Hematopoietic multipotent progenitor cell treated with erythropoietin and hydrocortisone succinate and interleukin-3 and kit ligand, for 15 days (in vitro differentiated cells): ENCODE data around the gene RCOR3.
"Not testable (repeated sequence)": the region's sequence is repeated elsewhere in the genome, so short reads cannot be mapped to it uniquely, and the experiment has no call there.

ENCODE experiments used
- DNase-seq: peaks from one replicate; pipeline ENCODE4 v3.0.0-alpha.2; 2015; ENCODE audit warnings: low spot score

The RCOR3 gene

GRCh38 chr1:211258756-211259637, at the start of gene RCOR3:
Gene RCOR3, plus strand, starts transcription at chr1:211259366. Its CDS starts 195 bp downstream, at chr1:211259561.
- peak; percentile 92 for DNase-seq

DNA sequence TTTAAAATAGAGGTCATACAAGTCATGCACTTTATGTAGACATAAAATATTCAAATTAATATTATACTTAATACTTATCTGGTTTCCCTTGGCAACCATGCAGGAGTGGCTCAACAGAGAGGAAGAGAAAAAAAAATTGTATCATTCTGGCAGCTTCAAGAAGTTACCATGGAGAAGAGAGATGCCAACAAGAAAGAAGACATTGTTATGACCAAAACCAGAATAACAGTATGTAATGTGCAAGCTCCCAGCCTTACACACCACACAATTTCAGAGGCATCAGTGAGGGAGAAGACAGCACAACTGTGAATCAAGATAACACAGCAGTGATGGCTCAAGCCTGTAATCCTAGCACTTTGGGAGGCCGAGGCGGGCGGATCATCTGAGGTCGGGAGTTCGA, 49.1 kb upstream of the RCOR3 start:
- DNase-seq = no peak

DNA sequence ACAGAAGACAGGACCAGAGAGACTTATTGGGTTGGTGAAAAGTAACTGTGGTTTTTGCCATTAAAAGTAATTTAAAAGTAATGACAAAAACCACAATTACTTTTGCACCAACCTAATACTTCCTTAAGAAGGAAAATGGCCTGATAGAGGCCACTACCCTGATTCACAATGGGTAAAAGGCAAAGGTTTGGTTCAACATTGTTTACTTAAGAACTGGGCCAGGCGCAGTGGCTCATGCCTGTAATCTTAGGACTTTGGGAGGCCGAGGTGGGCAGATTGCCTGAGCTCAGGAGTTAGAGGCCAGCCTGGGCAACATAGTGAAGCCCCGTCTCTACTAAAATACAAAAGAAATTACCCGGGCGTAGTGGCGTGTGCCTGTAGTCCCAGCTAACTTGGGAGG, 48.2 kb upstream of the RCOR3 start:
- DNase-seq = no peak

DNA sequence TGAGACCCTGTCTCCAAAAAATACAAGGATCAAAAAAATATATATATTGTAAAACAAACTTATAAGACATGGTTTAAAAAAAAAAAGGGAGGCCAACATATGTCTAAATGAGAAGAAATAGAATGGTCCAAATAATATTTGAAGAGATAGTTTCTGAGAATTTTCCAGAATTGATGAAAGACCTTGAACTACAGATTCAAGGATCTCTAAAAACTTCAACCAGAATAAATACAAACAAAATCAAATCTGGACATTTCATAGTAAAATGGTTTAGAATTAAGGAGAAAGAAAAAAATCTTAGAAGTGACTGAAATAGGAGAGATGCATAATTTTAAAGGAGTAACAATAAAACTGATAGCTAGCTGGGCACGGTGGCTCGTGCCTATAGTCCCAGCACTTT, 45.5 kb upstream of the RCOR3 start:
- DNase-seq = no peak

DNA sequence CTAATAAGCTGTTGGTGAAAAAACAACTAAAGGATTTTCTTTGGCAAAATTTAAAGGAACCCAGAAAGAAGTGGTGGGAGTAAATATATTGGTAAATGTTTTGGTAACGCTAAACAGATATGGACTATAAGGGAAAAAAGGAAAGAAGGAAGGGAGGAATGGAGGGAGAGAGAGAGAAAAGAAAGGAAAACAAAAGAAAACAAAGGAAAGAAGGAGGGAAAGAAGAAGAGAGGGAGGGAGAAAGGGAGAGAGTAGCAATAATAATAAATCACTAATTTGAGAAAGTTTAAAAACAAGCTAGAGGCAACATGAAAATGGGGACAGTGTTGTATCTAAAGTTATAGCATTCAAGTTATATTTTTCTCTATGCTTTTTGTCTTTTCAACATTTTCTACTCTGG, 43.6 kb upstream of the RCOR3 start:
- DNase-seq = no peak

GRCh38 chr1:211217392-211217791, 41.8 kb upstream of the RCOR3 start:
- DNase-seq = no peak

DNA sequence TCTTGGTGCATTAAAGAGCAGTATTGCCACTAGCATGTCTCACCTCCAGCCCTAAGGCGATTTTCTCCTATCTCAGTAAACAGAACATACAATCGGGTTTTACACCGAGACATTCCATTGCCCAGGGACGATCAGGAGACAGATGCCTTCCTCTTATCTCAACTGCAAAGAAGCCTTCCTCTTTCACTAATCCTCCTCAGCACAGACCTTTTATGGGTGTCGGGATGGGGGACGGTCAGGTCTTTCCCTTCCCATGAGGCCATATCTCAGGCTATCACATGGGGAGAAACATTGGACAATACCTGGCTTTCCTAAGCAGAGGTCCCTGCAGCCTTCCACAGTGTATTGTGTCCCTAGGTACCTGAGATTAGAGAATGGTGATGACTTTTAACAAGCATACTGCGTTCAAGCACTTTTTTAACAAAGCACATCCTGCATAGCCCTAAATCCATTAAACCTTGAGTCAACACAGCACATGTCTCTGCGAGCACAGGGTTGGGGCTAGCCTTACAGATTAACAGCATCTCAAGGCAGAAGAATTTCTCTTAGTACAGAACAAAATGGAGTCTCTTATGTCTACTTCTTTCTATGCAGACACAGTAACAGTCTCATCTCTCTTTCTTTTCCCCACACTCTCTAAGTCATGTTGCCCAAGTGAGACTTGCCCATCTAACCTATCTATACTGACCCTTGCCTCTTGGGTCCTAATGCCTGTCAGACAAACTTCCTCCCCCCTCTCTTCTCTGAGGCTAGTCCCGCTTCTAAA, 36.5 kb upstream of the RCOR3 start:
- DNase-seq = not testable (repeated sequence)

- not testable (repeated sequence) for DNase-seq
Observed at GRCh38 chr1:211228573-211229364, 30.4 kb upstream of the RCOR3 start.

DNA sequence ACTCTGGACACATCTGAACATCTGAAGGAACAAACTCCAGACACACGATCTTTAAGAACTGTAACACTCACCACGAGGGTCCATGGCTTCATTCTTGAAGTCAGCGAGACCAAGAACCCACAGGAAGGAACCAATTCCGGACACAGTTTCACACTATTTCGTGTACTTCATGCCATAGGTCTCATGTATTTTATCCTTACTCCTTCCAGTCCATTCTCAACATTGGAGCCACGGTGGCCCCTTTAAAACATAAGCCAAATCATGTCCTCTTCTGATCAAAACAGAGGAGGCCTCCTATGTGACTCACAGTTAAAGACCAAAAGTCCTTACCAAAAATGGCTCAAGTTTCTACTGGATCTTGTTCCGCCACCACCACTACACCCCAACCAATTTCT, 29.8 kb upstream of the RCOR3 start:
- no peak for DNase-seq

GRCh38 chr1:211231873-211232272, 27.3 kb upstream of the RCOR3 start:
- DNase-seq = no peak

GRCh38 chr1:211236633-211237320, 22.4 kb upstream of the RCOR3 start:
- no peak for DNase-seq

- DNase-seq = no peak
Observed at GRCh38 chr1:211237579-211237978, 21.6 kb upstream of the RCOR3 start.

GRCh38 chr1:211240567-211240966, 18.6 kb upstream of the RCOR3 start:
- DNase-seq = not testable (repeated sequence)

GRCh38 chr1:211241071-211241470, 18.1 kb upstream of the RCOR3 start:
- no peak for DNase-seq

DNA sequence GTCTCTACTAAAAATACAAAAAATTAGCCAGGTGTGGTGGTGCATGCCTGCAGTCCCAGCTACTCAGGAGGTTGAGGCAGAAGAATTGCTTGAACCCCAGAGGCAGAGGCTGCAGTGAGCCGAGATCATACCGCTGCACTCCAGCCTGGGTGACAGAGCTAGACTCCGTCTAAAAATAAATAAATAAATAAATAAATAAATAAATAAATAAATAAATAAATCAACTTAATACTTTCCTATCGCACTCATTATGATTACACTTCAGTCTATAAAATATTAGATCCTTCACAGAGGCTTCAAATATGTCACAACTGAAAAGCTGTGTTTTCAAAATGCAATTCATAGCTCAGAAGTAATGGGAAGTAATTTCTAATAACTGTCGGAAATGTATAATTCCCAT, 15.5 kb upstream of the RCOR3 start:
- not testable (repeated sequence) for DNase-seq

DNA sequence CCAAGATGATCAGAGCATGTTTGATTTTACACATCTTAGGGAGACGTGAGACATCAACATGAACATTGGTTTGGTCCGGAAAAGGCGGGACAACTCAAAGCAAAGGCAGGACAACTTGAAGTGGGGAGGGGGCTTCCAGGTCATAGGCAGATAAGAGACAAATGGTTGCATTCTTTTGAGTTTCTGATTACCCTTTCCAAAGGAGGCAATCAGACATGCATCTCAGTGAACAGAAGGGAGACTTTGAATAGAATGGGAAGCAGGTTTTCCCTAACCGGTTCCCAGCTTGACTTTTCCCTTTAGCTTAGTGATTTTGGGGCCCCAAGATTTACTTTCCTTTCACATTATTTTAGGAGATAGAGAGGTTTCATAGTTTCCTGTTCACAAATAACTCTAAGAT, 12.6 kb upstream of the RCOR3 start:
- not testable (repeated sequence) for DNase-seq

DNA sequence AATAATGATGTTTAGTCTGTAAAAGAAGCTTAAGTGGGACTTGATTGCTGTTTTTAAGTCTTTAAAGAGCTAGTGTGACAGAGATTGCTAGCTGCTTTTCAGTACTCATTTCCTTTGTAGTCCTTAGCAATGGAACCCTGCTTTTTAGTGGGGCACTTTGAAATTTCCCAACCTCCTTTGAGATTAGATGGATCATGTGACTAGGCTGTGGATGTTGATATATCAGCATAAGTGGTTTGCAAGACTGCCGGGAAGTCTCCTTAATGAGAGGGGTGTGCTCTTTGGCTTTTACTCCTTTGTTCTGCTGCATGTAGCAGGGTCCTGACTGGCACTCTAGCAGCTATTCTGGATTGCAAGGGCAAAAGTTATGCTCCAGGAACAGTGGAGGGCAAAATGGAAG, 11.2 kb upstream of the RCOR3 start:
- DNase-seq = no peak

- not testable (repeated sequence) for DNase-seq
Observed at GRCh38 chr1:211249611-211250010, 9.6 kb upstream of the RCOR3 start.

DNA sequence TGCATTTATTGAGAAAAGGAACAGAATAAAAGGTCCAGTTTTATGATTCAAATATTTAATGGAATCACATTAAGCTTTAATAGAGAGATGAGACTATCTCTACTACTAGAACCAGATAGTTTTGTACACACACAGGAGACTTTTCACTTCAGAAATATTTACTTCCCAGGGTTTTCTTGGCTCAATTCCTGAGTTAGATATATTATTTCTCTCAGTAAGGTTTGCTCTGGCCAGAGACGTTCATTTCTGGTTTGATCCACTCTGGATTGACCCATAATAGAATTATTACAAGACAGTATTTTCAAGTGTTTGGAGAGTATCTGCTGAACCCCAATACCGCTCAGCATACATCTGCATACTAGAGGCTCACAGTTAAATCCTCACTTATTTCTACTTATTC, 1.3 kb upstream of the RCOR3 start:
- no peak for DNase-seq

DNA sequence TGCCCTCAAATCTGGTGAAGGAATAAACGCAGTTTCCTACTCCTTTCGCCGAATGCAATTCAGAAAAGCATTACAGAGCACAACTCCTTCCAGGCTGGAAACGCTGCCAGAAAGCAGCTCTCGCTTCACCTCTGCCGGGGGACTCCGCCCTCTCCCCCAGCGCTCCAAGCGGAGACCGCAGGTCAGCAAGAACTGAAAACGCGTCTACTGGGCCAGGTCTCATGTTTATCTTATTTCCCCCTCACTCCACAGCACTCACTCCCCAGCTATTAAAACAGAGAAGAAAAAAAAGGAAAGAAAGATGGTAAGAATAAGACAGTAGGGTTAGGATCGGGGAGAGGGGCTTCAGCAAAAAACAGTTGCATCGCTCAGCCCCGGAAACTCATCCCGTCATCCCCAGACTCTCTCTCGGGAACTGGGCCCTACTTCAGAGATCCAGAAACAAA, 833 bp upstream of the RCOR3 start:
- peak; percentile 77 for DNase-seq

DNA sequence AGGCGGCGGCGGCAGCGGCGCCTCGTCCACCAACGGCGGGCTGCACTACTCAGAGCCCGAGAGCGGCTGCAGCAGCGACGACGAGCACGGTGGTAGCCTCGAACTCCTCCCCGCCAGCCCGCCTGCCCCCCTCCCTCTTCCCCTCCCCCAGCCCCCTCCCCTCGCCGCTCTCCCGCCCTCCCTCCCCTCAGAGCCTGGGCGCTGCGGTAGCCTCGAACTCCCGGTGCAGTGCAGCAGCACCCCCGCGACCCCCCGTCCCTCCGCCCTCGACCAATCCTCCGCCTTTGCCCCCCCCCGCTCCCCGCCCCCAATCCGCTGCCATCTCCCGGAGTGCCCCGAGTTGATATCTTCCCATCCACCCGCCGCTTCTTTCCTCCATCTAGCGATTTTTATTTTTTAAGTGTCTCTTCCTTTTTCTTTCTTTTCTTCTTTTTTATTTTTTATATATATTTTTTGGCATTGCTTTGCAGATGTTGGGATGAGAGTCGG, 516 bp downstream of the RCOR3 start:
- DNase-seq = no peak
